Measurements from ENCODE around the gene NT5C1A.

Gene NT5C1A

GRCh38 chr1:39633422-39633821 is 38.5 kb downstream of the NT5C1A start:
- no peak for DNase-seq

GRCh38 chr1:39632682-39633417 is 39.1 kb downstream of the NT5C1A start:
- DNase-seq: no peak

- no peak for DNase-seq
Observed at GRCh38 chr1:39632323-39632681, 39.6 kb downstream of the NT5C1A start.

GRCh38 chr1:39631361-39632322 is 40.3 kb downstream of the NT5C1A start:
- DNase-seq: no peak

GRCh38 chr1:39628807-39629350 is 43.0 kb downstream of the NT5C1A start:
- DNase-seq: no peak

- DNase-seq: no peak
Observed at GRCh38 chr1:39626646-39627045, 45.3 kb downstream of the NT5C1A start.

- no peak for DNase-seq
Observed at GRCh38 chr1:39625462-39626273, 46.2 kb downstream of the NT5C1A start.

- no peak for DNase-seq
Observed at GRCh38 chr1:39625009-39625408, 46.9 kb downstream of the NT5C1A start.

- DNase-seq: no peak
Observed at GRCh38 chr1:39623053-39623452, 48.9 kb downstream of the NT5C1A start.

GRCh38 chr1:39622427-39622826 is 49.5 kb downstream of the NT5C1A start:
- no peak for DNase-seq

GRCh38 chr1:39620659-39621165 is 51.2 kb downstream of the NT5C1A start:
- no peak for DNase-seq

- no peak for DNase-seq
Observed at GRCh38 chr1:39617488-39618049, 54.3 kb downstream of the NT5C1A start.

- peak; percentile 5 for DNase-seq
Observed at GRCh38 chr1:39615086-39615673, 56.7 kb downstream of the NT5C1A start.

- no peak for DNase-seq
Observed at GRCh38 chr1:39614488-39614887, 57.4 kb downstream of the NT5C1A start.

- DNase-seq: no peak
Observed at GRCh38 chr1:39613250-39613649, 58.7 kb downstream of the NT5C1A start.

GRCh38 chr1:39609618-39610331 is 62.1 kb downstream of the NT5C1A start:
- no peak for DNase-seq

Measured in NCI-H2171 treated with DMSO at 0.1 percent for 48 hours (cell line).